Aorta (tissue), 5 donors: ENCODE data around the gene SCYL1. TPM values are rescaled to one million over a fixed set of nuclear protein-coding genes. Genes with fewer than 3 reads are reported as not detected.
A peak's percentile ranks its signal among the peaks of the same experiment; 100 is the strongest.
"Not testable (repeated sequence)": the region's sequence is repeated elsewhere in the genome, so short reads cannot be mapped to it uniquely, and the experiment has no call there.

Source experiments
- ATAC-seq: fragments of 200-7000 bp; cut with Tn5 transposase; one replicate; pipeline ENCODE4 v1.9.1; 2022; ENCODE audit warnings: moderate library complexity; ENCODE audit not compliant: low FRiP score
- DNase-seq, 2 donors: peaks; one replicate each; pipeline ENCODE4 v3.0.0-alpha.2; 2020
- H3K27ac ChIP-seq, 2 donors: one replicate each; pipeline ENCODE4 v1.5.1; 2013; ENCODE audit warnings: low read length in 2 of 2, mild to moderate bottlenecking in 2 of 2, moderate library complexity in 2 of 2, control low read depth in 1 of 2, inconsistent platforms in 1 of 2, low read depth in 1 of 2
- H3K27me3 ChIP-seq, 2 donors: one replicate each; pipeline ENCODE4 v1.6.1; 2013; ENCODE audit warnings: control low read depth in 1 of 2, low read length in 1 of 2, mild to moderate bottlenecking in 1 of 2, moderate library complexity in 1 of 2; ENCODE audit not compliant: insufficient read depth in 2 of 2, control insufficient read depth in 1 of 2
- H3K36me3 ChIP-seq, 2 donors: one replicate each; pipeline ENCODE4 v1.6.1; 2013; ENCODE audit warnings: control low read depth in 1 of 2, low read length in 1 of 2, mild to moderate bottlenecking in 1 of 2; ENCODE audit not compliant: insufficient read depth in 2 of 2, control insufficient read depth in 1 of 2
- H3K4me1 ChIP-seq, 2 donors: one replicate each; pipeline ENCODE4 v1.6.1; 2013; ENCODE audit warnings: low read length in 2 of 2, control low read depth in 1 of 2, mild to moderate bottlenecking in 1 of 2, moderate library complexity in 1 of 2; ENCODE audit not compliant: insufficient read depth in 2 of 2, control insufficient read depth in 1 of 2
- H3K4me3 ChIP-seq, 2 donors: one replicate each; pipeline ENCODE4 v1.5.1; 2013; ENCODE audit warnings: low read length in 2 of 2, control low read depth in 1 of 2, mild to moderate bottlenecking in 1 of 2
- H3K9me3 ChIP-seq: one replicate; pipeline ENCODE4 v1.6.1; 2013; ENCODE audit warnings: mild to moderate bottlenecking, low read length; ENCODE audit not compliant: control insufficient read depth
- WGBS, 2 donors: extraction: QIAGEN DNeasy Blood & Tissue Kit; methylation state at CpG; one replicate each; pipeline ENCODE4 v1.1.7; 2013; 5-methylcytosine and 5-hydroxymethylcytosine counted together
- intact Hi-C, 2 donors: fragments of 100-400 bp; cut with DNase I; formaldehyde crosslinking; loops; one replicate each; pipeline versions ENCODE4 v1.14.2 to v1.15.0; 2022
- polyA plus RNA-seq, 2 donors: library from polyadenylated mRNA; stranded (reverse); fragments of 200-250 nt; gene quantifications; one replicate each; pipeline ENCODE4 v1.2.3, GENCODE V29; 2013
- total RNA-seq, 2 donors: library from RNA; stranded (reverse); fragmentation: NEBNext Ultra II Directional; extraction: Animal tissue kit (Norgen Biotek cat#: 25700); gene quantifications; one replicate each; pipeline ENCODE4 v1.2.1, GENCODE V29; 2021
- donor health status: healthy with polysubstance abuse.
- donor health status: Bipolar disorder and iron deficiency.
- donor health status: DM: no; HTN: no; CAD: no.
- donor health status: DM: no; HTN: no; CAD: no.
- donor health status: DM: yes; HTN: yes; CAD: no.

SCYL1 gene
- total and polyA plus RNA-seq, 4 donors = 31.3 to 98.9 (median 74.2) TPM

- Histone ChIP-seq H3K27ac (no peak overlapping the region), H3K9me3 (no peaks in the 10 kb centered on the region), H3K27me3 (no peaks in the 10 kb centered on the region), H3K4me3 (no peak overlapping the region), H3K4me1 (no peaks in the 10 kb centered on the region), H3K36me3 (no peaks in the 10 kb centered on the region)
- intact Hi-C loops = loop anchor here in 1 of 2 donors (5.0 kb wide), 1 partner anchor 149 kb away; no protein-coding TSS in a partner anchor
- WGBS, 2 donors = 59 to 70% methylated on average over 5 of the region's 5 CpGs
- peak; percentile 14 to 21 for DNase-seq
- ATAC-seq = no peak
These were observed 8.5 kb upstream of the SCYL1 start for GRCh38 chr11:65516135-65516968.

- H3K27me3 ChIP-seq, H3K4me3 ChIP-seq, H3K27ac ChIP-seq, H3K4me1 ChIP-seq, H3K9me3 ChIP-seq, H3K36me3 ChIP-seq, ATAC-seq: not testable (repeated sequence)
- DNase-seq = peak; percentile 6 to 49
- WGBS, 2 donors = 90 to 96% methylated on average over 6 to 8 of the region's 8 CpGs
- intact Hi-C loops = loop anchor here in 1 of 2 donors (5.0 kb wide), 1 partner anchor 152 kb away; no protein-coding TSS in a partner anchor
These were observed 5.8 kb upstream of the SCYL1 start for GRCh38 chr11:65518941-65519549.

DNA sequence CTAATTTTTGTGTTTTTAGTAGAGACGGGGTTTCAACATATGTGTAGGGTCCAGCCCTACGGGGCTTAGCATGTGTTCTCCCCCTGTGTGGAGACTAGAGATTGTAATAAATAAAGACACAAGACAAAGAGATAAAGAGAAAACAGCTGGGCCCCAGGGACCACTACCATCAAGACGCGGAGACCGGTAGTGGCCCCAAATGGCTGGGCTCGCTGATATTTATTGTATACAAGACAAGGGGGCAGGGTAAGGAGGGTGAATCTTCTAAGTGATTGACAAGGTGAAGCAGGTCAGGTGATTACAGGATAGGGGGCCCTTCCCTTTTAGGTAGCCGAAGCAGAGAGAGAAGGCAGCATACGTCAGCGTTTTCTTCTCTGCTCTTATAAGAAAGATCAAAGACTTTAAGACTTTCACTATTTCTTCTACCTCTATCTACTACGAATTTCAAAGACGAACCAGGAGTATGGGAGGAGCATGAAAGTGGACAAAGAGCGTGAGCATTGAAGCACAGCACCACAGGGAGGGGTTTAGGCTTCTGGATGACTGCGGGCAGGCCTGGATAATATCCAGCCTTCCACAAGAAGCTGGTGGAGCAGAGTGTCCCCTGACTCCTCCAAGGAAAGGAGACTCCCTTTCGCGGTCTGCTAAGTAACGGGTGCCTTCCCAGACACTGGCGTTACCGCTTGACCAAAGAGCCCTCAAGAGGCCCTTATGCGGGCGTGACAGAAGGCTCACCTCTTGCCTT is 2.9 kb upstream of the SCYL1 start:
- H3K27ac ChIP-seq, H3K4me3 ChIP-seq, H3K36me3 ChIP-seq, H3K27me3 ChIP-seq, H3K9me3 ChIP-seq, ATAC-seq, H3K4me1 ChIP-seq, intact Hi-C loops: not testable (repeated sequence)
- DNase-seq = peak; percentile 21 to 35
- 89 to 92% methylated on average over 20 of the region's 20 CpGs for WGBS, 2 donors

DNA sequence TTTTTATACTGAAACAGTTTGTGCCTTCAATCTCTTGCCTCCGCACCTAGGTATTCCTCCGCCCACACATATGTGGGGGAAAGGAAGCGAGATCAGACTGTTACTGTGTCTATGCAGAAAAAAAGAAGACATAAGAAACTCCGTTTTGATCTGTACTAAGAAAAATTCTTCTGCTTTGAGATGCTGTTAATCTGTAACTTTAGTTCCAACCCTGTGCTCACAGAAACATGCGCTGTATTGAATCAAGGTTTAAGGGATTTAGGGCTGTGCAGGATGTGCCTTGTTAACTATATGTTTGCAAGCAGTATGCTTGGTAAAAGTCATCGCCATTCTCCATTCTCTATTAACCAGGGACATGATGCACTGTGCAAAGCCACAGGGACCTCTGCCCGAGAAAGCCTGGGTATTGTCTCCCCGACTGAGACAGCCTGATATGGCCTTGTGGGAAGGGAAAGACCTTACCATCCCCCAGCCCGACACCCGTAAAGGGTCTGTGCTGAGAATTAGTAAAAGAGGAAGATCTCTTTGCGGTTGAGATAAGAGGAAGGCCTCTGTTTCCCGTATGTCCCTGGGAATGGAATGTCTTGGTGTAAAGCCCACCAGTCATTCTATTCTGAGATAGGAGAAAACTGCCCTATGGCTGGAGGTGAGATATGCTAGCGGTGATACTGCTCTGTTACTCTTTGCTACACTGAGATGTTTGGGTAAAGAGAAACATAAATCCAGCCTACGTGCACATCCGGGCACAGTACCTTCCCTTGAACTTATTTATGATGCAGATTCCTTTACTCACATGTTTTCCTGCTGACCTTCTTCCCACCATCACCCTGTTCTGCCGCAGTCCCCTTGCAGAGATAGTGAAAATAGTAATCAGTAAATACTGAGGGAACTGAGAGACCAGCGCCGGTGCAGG is 1.9 kb upstream of the SCYL1 start:
- H3K27ac ChIP-seq, H3K4me3 ChIP-seq, H3K27me3 ChIP-seq, H3K9me3 ChIP-seq, ATAC-seq, intact Hi-C loops, H3K36me3 ChIP-seq, H3K4me1 ChIP-seq: not testable (repeated sequence)
- peak; percentile 19 to 47 for DNase-seq
- WGBS, 2 donors = 90 to 93% methylated on average over 18 of the region's 18 CpGs

DNA sequence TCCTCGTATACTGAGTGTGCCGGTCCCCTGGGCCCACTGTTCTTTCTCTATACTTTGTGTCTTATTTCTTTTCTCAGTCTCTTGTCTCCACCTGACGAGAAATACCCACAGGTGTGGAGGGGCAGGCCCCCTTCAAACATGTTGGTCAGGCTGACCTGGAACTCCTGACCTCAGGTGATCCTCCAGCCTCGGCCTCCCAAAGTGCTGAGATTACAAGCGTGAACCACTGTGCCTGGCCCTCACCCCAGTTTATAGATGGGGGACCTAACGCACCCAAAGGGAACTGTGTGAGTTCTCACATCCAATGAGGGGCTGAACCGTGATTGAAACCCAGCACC is 1.3 kb upstream of the SCYL1 start:
- H3K4me1 ChIP-seq, H3K4me3 ChIP-seq, H3K27ac ChIP-seq, intact Hi-C loops, H3K9me3 ChIP-seq, ATAC-seq, H3K36me3 ChIP-seq, H3K27me3 ChIP-seq: not testable (repeated sequence)
- 91 to 95% methylated on average over 7 of the region's 7 CpGs for WGBS, 2 donors
- DNase-seq = peak; percentile 43 to 51

DNA sequence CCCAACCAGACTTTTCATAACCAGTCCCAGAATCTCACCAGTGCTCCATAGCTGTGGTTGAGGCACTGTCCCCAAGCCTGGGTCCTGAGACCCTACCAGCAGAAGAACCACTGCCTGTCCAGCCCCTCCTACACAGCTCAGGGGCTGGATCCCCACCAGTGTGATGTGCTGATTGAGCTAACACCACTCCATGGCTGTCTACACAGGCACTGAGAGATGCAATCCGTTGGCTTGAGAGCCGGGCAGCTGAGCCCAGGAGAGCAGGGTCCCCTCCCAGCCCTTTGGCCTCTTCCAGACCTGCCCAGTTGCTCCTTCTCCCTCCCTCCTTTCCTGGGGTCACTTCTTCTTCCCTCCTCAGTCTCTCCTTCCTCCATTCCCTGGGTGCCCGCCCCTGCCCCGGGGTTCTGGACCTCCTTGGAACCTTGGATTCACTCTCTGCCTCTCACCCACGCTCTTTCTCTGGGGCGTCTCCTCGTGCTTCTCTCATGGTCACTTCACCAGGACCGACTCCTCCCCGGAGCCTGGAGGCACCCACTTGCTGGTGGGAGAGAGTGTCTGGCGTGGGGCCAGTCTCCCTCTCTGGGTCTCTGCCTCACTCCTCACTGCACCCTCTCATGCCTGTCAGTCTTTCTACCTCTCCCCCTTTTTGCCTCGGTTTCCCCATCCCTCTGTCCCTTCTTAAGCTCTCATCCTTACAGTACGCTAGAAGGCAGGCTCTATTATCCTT is 706 bp upstream of the SCYL1 start:
- DNase-seq (peak; percentile 79 to 86), ATAC-seq (peak; percentile 64)
- Histone ChIP-seq H3K27me3 (no peaks in the 10 kb centered on the region), H3K4me1 (no peaks in the 10 kb centered on the region), H3K27ac (no peak overlapping the region), H3K9me3 (no peaks in the 10 kb centered on the region), H3K36me3 (no peaks in the 10 kb centered on the region), H3K4me3 (no peak overlapping the region)
- 5 to 10% methylated on average over 12 of the region's 12 CpGs for WGBS, 2 donors
- intact Hi-C loops = no loop called here

GRCh38 chr11:65525546-65526480 is 930 bp downstream of the SCYL1 start:
- ATAC-seq (no peak), DNase-seq (peak in 1 of 2 donors; percentile 75)
- intact Hi-C loops = no loop called here
- Histone ChIP-seq H3K27me3 (no peaks in the 10 kb centered on the region), H3K36me3 (peaks cover 2% of the 10 kb centered on the region in 2 donors), H3K4me1 (no peaks in the 10 kb centered on the region), H3K9me3 (no peaks in the 10 kb centered on the region), H3K4me3 (peak overlapping the region; percentile 78 to 95), H3K27ac (peak overlapping the region in 1 of 2 donors; percentile 78)
- WGBS, 2 donors = 38 to 41% methylated on average over 30 to 31 of the region's 31 CpGs
